ENCODE data around the gene TUBB2A.
"Not testable (repeated sequence)": the region's sequence is repeated elsewhere in the genome, so short reads cannot be mapped to it uniquely, and the experiment has no call there.

Gene TUBB2A

GRCh38 chr6:3157131-3157933 lies at the start of gene TUBB2A:
Gene TUBB2A (minus strand): TSS chr6:3157544. CDS start chr6:3157463, 81 bp downstream.
- peak; percentile 66 to 69 for DNase-seq (ENCODE audit: low read depth in 2 of 2)

- no peak for DNase-seq (ENCODE audit: low read depth in 2 of 2)
Observed at GRCh38 chr6:3206339-3207015, 49.1 kb upstream of the TUBB2A start.

GRCh38 chr6:3205913-3206312 lies 48.6 kb upstream of the TUBB2A start:
- no peak for DNase-seq (ENCODE audit: low read depth in 2 of 2)

GRCh38 chr6:3204921-3205320 lies 47.6 kb upstream of the TUBB2A start:
- no peak for DNase-seq (ENCODE audit: low read depth in 2 of 2)

GRCh38 chr6:3202999-3203696 lies 45.8 kb upstream of the TUBB2A start:
- DNase-seq (ENCODE audit: low read depth in 2 of 2): no peak

GRCh38 chr6:3201388-3201787 lies 44.0 kb upstream of the TUBB2A start:
- DNase-seq (ENCODE audit: low read depth in 2 of 2): no peak

GRCh38 chr6:3200682-3201081 lies 43.3 kb upstream of the TUBB2A start:
- DNase-seq (ENCODE audit: low read depth in 2 of 2): no peak

GRCh38 chr6:3199382-3199781 lies 42.0 kb upstream of the TUBB2A start:
- DNase-seq (ENCODE audit: low read depth in 2 of 2): no peak

GRCh38 chr6:3197734-3198133 lies 40.4 kb upstream of the TUBB2A start:
- not testable (repeated sequence) for DNase-seq (ENCODE audit: low read depth in 2 of 2)

- DNase-seq (ENCODE audit: low read depth in 2 of 2): no peak
Observed at GRCh38 chr6:3196770-3197169, 39.4 kb upstream of the TUBB2A start.

- no peak for DNase-seq (ENCODE audit: low read depth in 2 of 2)
Observed at GRCh38 chr6:3195695-3196497, 38.6 kb upstream of the TUBB2A start.

- no peak for DNase-seq (ENCODE audit: low read depth in 2 of 2)
Observed at GRCh38 chr6:3195420-3195694, 38.0 kb upstream of the TUBB2A start.

GRCh38 chr6:3194535-3195419 lies 37.4 kb upstream of the TUBB2A start:
- no peak for DNase-seq (ENCODE audit: low read depth in 2 of 2)

- DNase-seq (ENCODE audit: low read depth in 2 of 2): no peak
Observed at GRCh38 chr6:3193102-3193849, 35.9 kb upstream of the TUBB2A start.

- DNase-seq (ENCODE audit: low read depth in 2 of 2): no peak
Observed at GRCh38 chr6:3190779-3191178, 33.4 kb upstream of the TUBB2A start.

- no peak for DNase-seq (ENCODE audit: low read depth in 2 of 2)
Observed at GRCh38 chr6:3190056-3190455, 32.7 kb upstream of the TUBB2A start.

- DNase-seq (ENCODE audit: low read depth in 2 of 2): not testable (repeated sequence)
Observed at GRCh38 chr6:3189192-3189591, 31.8 kb upstream of the TUBB2A start.

GRCh38 chr6:3188262-3188661 lies 30.9 kb upstream of the TUBB2A start:
- no peak for DNase-seq (ENCODE audit: low read depth in 2 of 2)

- no peak for DNase-seq (ENCODE audit: low read depth in 2 of 2)
Observed at GRCh38 chr6:3186974-3187382, 29.6 kb upstream of the TUBB2A start.

GRCh38 chr6:3183066-3183465 lies 25.7 kb upstream of the TUBB2A start:
- DNase-seq (ENCODE audit: low read depth in 2 of 2): no peak

All from stimulated activated CD8-positive, alpha-beta memory T cell treated with anti-CD3 and anti-CD28 coated beads, Interleukin-15, amount 100 ng/mL, for 48 hours (primary cell).